CD14-positive monocyte (primary cell): ENCODE results near the gene RHBG. TPM values are rescaled to one million over a fixed set of nuclear protein-coding genes. Genes with fewer than 3 reads are reported as not detected.

Experiments
- DNase-seq, 3 donors: peaks; one replicate each; pipeline ENCODE4 v3.0.0-alpha.2; 2011 to 2022
- H2AFZ ChIP-seq: 2 replicates; pipeline ENCODE4 v1.6.0; 2012; ENCODE audit warnings: mild to moderate bottlenecking, low read depth, low read length, inconsistent platforms; ENCODE audit not compliant: insufficient read depth, poor library complexity, severe bottlenecking
- H3K27ac ChIP-seq, 2 donors: 1 replicate in 1 of 2; 2 replicates in 1 of 2; pipeline ENCODE4 v1.5.1; 2012 to 2013; ENCODE audit warnings: low read length in 2 of 2, control low read depth in 1 of 2, inconsistent platforms in 1 of 2, low read depth in 1 of 2, mild to moderate bottlenecking in 1 of 2
- H3K27me3 ChIP-seq, 2 donors: one replicate each; pipeline versions ENCODE4 v1.6.0 to v1.6.1; 2011 to 2013; ENCODE audit warnings: low read length in 2 of 2; ENCODE audit not compliant: control insufficient read depth in 2 of 2, insufficient read depth in 2 of 2
- H3K36me3 ChIP-seq, 2 donors: replicated peaks in 1 of 2; 1 replicate in 1 of 2; 2 replicates in 1 of 2; pipeline versions ENCODE4 v1.5.1 to v1.6.1; 2012 to 2013; ENCODE audit warnings: low read length in 2 of 2, control low read depth in 1 of 2, inconsistent platforms in 1 of 2, mild to moderate bottlenecking in 1 of 2; ENCODE audit not compliant: insufficient read depth in 2 of 2, control insufficient read depth in 1 of 2
- H3K4me1 ChIP-seq, 2 donors: 1 replicate in 1 of 2; 2 replicates in 1 of 2; pipeline versions ENCODE4 v1.5.1 to v1.6.1; 2012 to 2013; ENCODE audit warnings: low read length in 2 of 2, control low read depth in 1 of 2, inconsistent platforms in 1 of 2, mild to moderate bottlenecking in 1 of 2, moderate library complexity in 1 of 2; ENCODE audit not compliant: insufficient read depth in 2 of 2, control insufficient read depth in 1 of 2
- H3K4me2 ChIP-seq: replicated peaks from 2 replicates; pipeline ENCODE3; 2012; ENCODE audit warnings: low read length, moderate library complexity, mild to moderate bottlenecking; ENCODE audit not compliant: poor library complexity, severe bottlenecking; ENCODE audit errors: extremely low read depth
- H3K4me3 ChIP-seq, 3 experiments: fragments of 200-600 bp in 1 of 3; sonication (generic) in 1 of 3; replicated peaks in 1 of 3; 1 replicate in 2 of 3; 2 replicates in 1 of 3; pipeline ENCODE4 v1.5.1; 2011 to 2013; ENCODE audit warnings: low read length in 3 of 3, mild to moderate bottlenecking in 3 of 3, control low read depth in 2 of 3, low read depth in 2 of 3, inconsistent platforms in 1 of 3, moderate library complexity in 1 of 3
- H3K79me2 ChIP-seq: 2 replicates; pipeline ENCODE4 v1.6.0; 2012; ENCODE audit warnings: mild to moderate bottlenecking, control low read depth, inconsistent platforms, low read length, moderate library complexity; ENCODE audit not compliant: insufficient read depth
- H3K9ac ChIP-seq: 2 replicates; pipeline ENCODE4 v1.6.0; 2017; ENCODE audit warnings: low read length, mild to moderate bottlenecking; ENCODE audit not compliant: insufficient read depth, poor library complexity, severe bottlenecking
- H3K9me3 ChIP-seq, 2 donors: replicated peaks in 1 of 2; 1 replicate in 1 of 2; 2 replicates in 1 of 2; pipeline versions ENCODE4 v1.5.1 to v1.6.1; 2012 to 2013; ENCODE audit warnings: low read length in 2 of 2, control low read depth in 1 of 2; ENCODE audit not compliant: control insufficient read depth in 1 of 2, insufficient read depth in 1 of 2
- H4K20me1 ChIP-seq: 2 replicates; pipeline ENCODE4 v1.6.0; 2012; ENCODE audit warnings: mild to moderate bottlenecking, low read length, control low read depth, moderate library complexity; ENCODE audit not compliant: insufficient read depth
- H3K27ac Mint-ChIP-seq, 7 donors: one replicate each; pipeline ENCODE4 v1.8.0; 2020; ENCODE audit warnings: mild to moderate bottlenecking in 7 of 7, mixed read lengths in 7 of 7, moderate library complexity in 6 of 7, inconsistent platforms in 2 of 7
- H3K27me3 Mint-ChIP-seq, 3 donors: one replicate each; pipeline ENCODE4 v1.8.0; 2021 to 2022; ENCODE audit warnings: low read depth in 3 of 3, mild to moderate bottlenecking in 3 of 3, mixed read lengths in 3 of 3, moderate library complexity in 3 of 3, inconsistent platforms in 1 of 3
- H3K36me3 Mint-ChIP-seq, 2 donors: one replicate each; pipeline ENCODE4 v1.8.0; 2020; ENCODE audit warnings: mixed read lengths in 2 of 2, inconsistent platforms in 1 of 2, mild to moderate bottlenecking in 1 of 2
- H3K4me1 Mint-ChIP-seq: one replicate; pipeline ENCODE4 v1.8.0; 2020; ENCODE audit warnings: mild to moderate bottlenecking, mixed read lengths
- H3K4me3 Mint-ChIP-seq, 2 donors: one replicate each; pipeline ENCODE4 v1.8.0; 2020; ENCODE audit warnings: mild to moderate bottlenecking in 2 of 2, mixed read lengths in 2 of 2, moderate library complexity in 1 of 2
- H3K9me3 Mint-ChIP-seq, 7 donors: one replicate each; pipeline ENCODE4 v1.8.0; 2020 to 2022; ENCODE audit warnings: mixed read lengths in 7 of 7, mild to moderate bottlenecking in 6 of 7, moderate library complexity in 6 of 7, inconsistent platforms in 2 of 7
- CTCF ChIP-seq: fragments of 200-600 bp; IDR thresholded peaks from one replicate; pipeline ENCODE4 v1.8.0; 2022; ENCODE audit warnings: antibody characterized with exemption, mild to moderate bottlenecking
- WGBS: methylation state at CpG from one replicate; pipeline ENCODE4 v1.1.5; 2013; ENCODE audit warnings: missing lambda C conversion rate; ENCODE audit not compliant: insufficient coverage; 5-methylcytosine and 5-hydroxymethylcytosine counted together
- intact Hi-C, 2 donors: fragments of 100-400 bp; cut with micrococcal nuclease; formaldehyde crosslinking; loops; one replicate each; pipeline versions ENCODE4 v1.15.0 to v1.15.1; 2023
- polyA plus RNA-seq, 3 donors: library from polyadenylated mRNA; depleted of rRNA in 1 of 3; unstranded in 2 of 3; stranded (reverse) in 1 of 3; fragments of 300-500 nt in 2 of 3; fragments of >200 nt in 1 of 3; fragmentation: Illumina TruSeq in 2 of 3; gene quantifications; 1 replicate in 2 of 3; 2 replicates in 1 of 3; pipeline ENCODE4 v1.2.3, GENCODE V29; 2012 to 2021

The RHBG gene
- polyA plus RNA-seq, 3 donors, result 0.08 TPM; not detected in 2

GRCh38 chr1:156386949-156387869 lies 18.2 kb downstream of the RHBG start:
- H3K4me2 ChIP-seq, result no peak overlapping the region
- H3K27me3 ChIP-seq, result peaks cover 24 to 47% of the 10 kb centered on the region in 2 donors

More at GRCh38 chr1:156386949-156387869, 18.2 kb downstream of the RHBG start:
- H3K4me3 ChIP-seq, result no peak overlapping the region
- Mint-ChIP-seq H3K27ac (no peak overlapping the region), H3K36me3 (no peaks in the 10 kb centered on the region), H3K4me1 (peaks cover 16% of the 10 kb centered on the region), H3K9me3 (peaks cover 0 to 5% (median 2%) of the 10 kb centered on the region in 7 donors), H3K4me3 (peak overlapping the region in 1 of 2 donors; percentile 76), H3K27me3 (peaks cover 44 to 65% (median 55%) of the 10 kb centered on the region in 3 donors)
- no peak for DNase-seq
- no peak for TF ChIP-seq CTCF
- H2AFZ ChIP-seq, result no peak overlapping the region
- no peaks in the 10 kb centered on the region for H3K79me2 ChIP-seq
- H3K27ac ChIP-seq, result no peak overlapping the region
- H3K36me3 ChIP-seq, result no peaks in the 10 kb centered on the region
- H3K4me1 ChIP-seq, result peaks cover 13 to 17% of the 10 kb centered on the region in 2 donors
- no peaks in the 10 kb centered on the region for H4K20me1 ChIP-seq
- H3K9ac ChIP-seq, result no peak overlapping the region
- H3K9me3 ChIP-seq, result peaks cover 0 to 5% of the 10 kb centered on the region in 2 donors
- intact Hi-C loops, result loop anchor here (5.0 to 10.0 kb wide), 2 partner anchors 218 to 220 kb away; partner anchors contain the start of gene GPATCH4 (in 1 of the 2)
- 90% methylated on average over 6 of the region's 8 CpGs for WGBS
